Neuronal stem cell (in vitro differentiated cells): ENCODE results near the gene CIAPIN1.
A peak's percentile ranks its signal among the peaks of the same experiment; 100 is the strongest.

Experiments used
- DNase-seq: peaks from one replicate; pipeline ENCODE4 v3.0.0-alpha.2; 2013; ENCODE audit warnings: low spot score
- H2AFZ ChIP-seq: one replicate; pipeline ENCODE4 v1.6.1; 2013; ENCODE audit warnings: mild to moderate bottlenecking, low read length, inconsistent platforms
- H2AK5ac ChIP-seq: 2 replicates; pipeline ENCODE4 v1.6.1; 2013; ENCODE audit warnings: low read depth, mild to moderate bottlenecking, inconsistent platforms, low read length, moderate library complexity, mixed read lengths
- H2BK120ac ChIP-seq: 2 replicates; pipeline ENCODE4 v1.6.1; 2013; ENCODE audit warnings: low read depth, mild to moderate bottlenecking, inconsistent platforms, low read length, moderate library complexity, mixed read lengths
- H2BK12ac ChIP-seq: one replicate; pipeline ENCODE4 v1.6.1; 2013; ENCODE audit warnings: low read length, inconsistent platforms
- H2BK15ac ChIP-seq: 2 replicates; pipeline ENCODE4 v1.6.1; 2013; ENCODE audit warnings: mild to moderate bottlenecking, low read length, inconsistent platforms, mixed read lengths
- H2BK5ac ChIP-seq: one replicate; pipeline ENCODE4 v1.6.1; 2013; ENCODE audit warnings: inconsistent platforms, mild to moderate bottlenecking, low read length, moderate library complexity
- H3K14ac ChIP-seq: one replicate; pipeline ENCODE4 v1.6.1; 2013; ENCODE audit warnings: low read length, inconsistent platforms
- H3K18ac ChIP-seq: 2 replicates; pipeline ENCODE4 v1.6.1; 2013; ENCODE audit warnings: low read length, inconsistent platforms
- H3K23ac ChIP-seq: 2 replicates; pipeline ENCODE4 v1.6.1; 2013; ENCODE audit warnings: low read depth, mild to moderate bottlenecking, mixed read lengths, low read length, inconsistent platforms; ENCODE audit not compliant: poor library complexity
- H3K27ac ChIP-seq: replicated peaks from 3 replicates; pipeline ENCODE4 v1.5.1; 2013; ENCODE audit warnings: low read length, inconsistent platforms
- H3K27me3 ChIP-seq, 3 experiments: 2 replicates each; pipeline ENCODE4 v1.6.1; 2013; ENCODE audit warnings: low read length in 3 of 3, mild to moderate bottlenecking in 2 of 3, inconsistent platforms in 1 of 3, low read depth in 1 of 3, mixed read lengths in 1 of 3, moderate library complexity in 1 of 3; ENCODE audit not compliant: control insufficient read depth in 3 of 3, insufficient read depth in 3 of 3
- H3K36me3 ChIP-seq, 2 donors: replicated peaks in 1 of 2; 2 replicates each; pipeline ENCODE4 v1.6.1; 2013; ENCODE audit warnings: low read length in 2 of 2; ENCODE audit not compliant: control insufficient read depth in 2 of 2, insufficient read depth in 2 of 2
- H3K4ac ChIP-seq: 2 replicates; pipeline ENCODE4 v1.6.1; 2013; ENCODE audit warnings: inconsistent platforms, mild to moderate bottlenecking, low read length, moderate library complexity
- H3K4me1 ChIP-seq, 2 donors: 1 replicate in 1 of 2; 2 replicates in 1 of 2; pipeline ENCODE4 v1.6.1; 2013; ENCODE audit warnings: low read length in 2 of 2, low read depth in 1 of 2; ENCODE audit not compliant: control insufficient read depth in 2 of 2, insufficient read depth in 1 of 2
- H3K4me2 ChIP-seq: one replicate; pipeline ENCODE4 v1.6.1; 2013; ENCODE audit warnings: mild to moderate bottlenecking, low read length, inconsistent platforms; ENCODE audit not compliant: insufficient read depth, poor library complexity, severe bottlenecking
- H3K4me3 ChIP-seq, 2 donors: 2 replicates each; pipeline ENCODE4 v1.5.1; 2013; ENCODE audit warnings: low read length in 2 of 2, mild to moderate bottlenecking in 2 of 2, inconsistent platforms in 1 of 2, moderate library complexity in 1 of 2
- H3K79me1 ChIP-seq: one replicate; pipeline ENCODE4 v1.6.1; 2013; ENCODE audit warnings: low read depth, mild to moderate bottlenecking, inconsistent platforms, low read length, moderate library complexity
- H3K9ac ChIP-seq: one replicate; pipeline ENCODE4 v1.6.1; 2013; ENCODE audit warnings: mild to moderate bottlenecking, low read depth, low read length, inconsistent platforms; ENCODE audit not compliant: poor library complexity
- H3K9me3 ChIP-seq, 2 donors: replicated peaks in 1 of 2; 2 replicates each; pipeline versions ENCODE3 to v1.6.1; 2013; ENCODE audit warnings: low read length in 2 of 2, mild to moderate bottlenecking in 2 of 2, inconsistent platforms in 1 of 2, low read depth in 1 of 2, mixed read lengths in 1 of 2, moderate library complexity in 1 of 2; ENCODE audit not compliant: control insufficient read depth in 2 of 2, insufficient read depth in 1 of 2
- H4K8ac ChIP-seq: one replicate; pipeline ENCODE4 v1.6.1; 2013; ENCODE audit warnings: low read depth, mild to moderate bottlenecking, inconsistent platforms, low read length, moderate library complexity
- H4K91ac ChIP-seq: one replicate; pipeline ENCODE4 v1.6.1; 2013; ENCODE audit warnings: low read length, low read depth, mild to moderate bottlenecking, inconsistent platforms; ENCODE audit not compliant: poor library complexity
- WGBS, 2 donors: extraction: QIAGEN DNeasy Blood & Tissue Kit; methylation state at CpG; one replicate each; pipeline ENCODE4 v1.1.7; 2013; ENCODE audit warnings: missing lambda C conversion rate in 2 of 2, mixed read lengths in 1 of 2; ENCODE audit not compliant: insufficient read length in 2 of 2, insufficient replicate concordance in 1 of 2; ENCODE audit errors: extremely low coverage in 2 of 2; 5-methylcytosine and 5-hydroxymethylcytosine counted together

Gene CIAPIN1

DNA sequence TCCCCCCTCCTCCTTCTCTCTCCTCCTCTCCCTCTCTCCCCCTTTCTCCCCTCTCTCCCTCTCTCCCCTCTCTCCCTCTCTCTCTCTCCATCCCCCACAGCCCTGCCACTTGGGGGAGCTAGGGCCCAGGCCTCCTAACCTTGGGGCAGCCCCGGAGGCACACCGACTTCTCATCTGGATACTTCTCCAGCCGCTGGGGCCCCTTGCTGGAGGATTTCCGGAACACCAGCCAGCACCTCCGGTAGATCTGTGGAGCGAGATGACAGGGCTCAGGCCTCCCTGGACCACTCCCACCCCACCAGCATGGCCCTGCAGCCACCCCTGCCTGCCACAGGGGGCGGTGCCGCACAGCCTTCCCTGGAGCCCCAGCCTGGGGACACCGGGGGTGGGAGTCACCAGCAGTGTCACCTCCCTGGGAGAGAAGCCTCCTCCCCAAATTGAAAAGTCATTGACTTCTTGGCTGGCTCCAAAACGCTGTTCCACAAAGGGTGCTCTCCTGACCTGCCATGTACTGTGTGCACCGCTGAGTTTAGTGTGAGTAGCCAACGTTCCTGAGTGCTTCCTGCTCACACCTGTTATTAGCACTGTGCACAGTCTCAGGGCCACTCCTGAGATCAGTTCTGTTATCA lies 28.6 kb upstream of the CIAPIN1 start:
- WGBS, 2 donors = no CpG with 5 or more reads among the region's 12 CpGs
- Histone ChIP-seq H3K4ac (no peak overlapping the region), H3K9me3 (no peaks in the 10 kb centered on the region), H3K4me3 (no peak overlapping the region), H3K4me2 (no peak overlapping the region), H3K14ac (no peak overlapping the region), H4K91ac (no peak overlapping the region), H3K79me1 (peaks cover 4% of the 10 kb centered on the region), H3K27me3 (no peaks in the 10 kb centered on the region), H2BK5ac (peak overlapping the region; percentile 62), H2BK120ac (no peak overlapping the region), H3K36me3 (peaks cover 27 to 32% of the 10 kb centered on the region in 2 donors), H3K27ac (peak overlapping the region; percentile 3), H2AFZ (peak overlapping the region; percentile 57), H3K9ac (no peak overlapping the region), H2AK5ac (no peak overlapping the region), H2BK15ac (no peak overlapping the region), H4K8ac (no peak overlapping the region), H2BK12ac (no peak overlapping the region), H3K23ac (no peak overlapping the region), H3K18ac (peak overlapping the region; percentile 6), H3K4me1 (peaks cover 33 to 35% of the 10 kb centered on the region in 2 donors)
- DNase-seq = no peak

DNA sequence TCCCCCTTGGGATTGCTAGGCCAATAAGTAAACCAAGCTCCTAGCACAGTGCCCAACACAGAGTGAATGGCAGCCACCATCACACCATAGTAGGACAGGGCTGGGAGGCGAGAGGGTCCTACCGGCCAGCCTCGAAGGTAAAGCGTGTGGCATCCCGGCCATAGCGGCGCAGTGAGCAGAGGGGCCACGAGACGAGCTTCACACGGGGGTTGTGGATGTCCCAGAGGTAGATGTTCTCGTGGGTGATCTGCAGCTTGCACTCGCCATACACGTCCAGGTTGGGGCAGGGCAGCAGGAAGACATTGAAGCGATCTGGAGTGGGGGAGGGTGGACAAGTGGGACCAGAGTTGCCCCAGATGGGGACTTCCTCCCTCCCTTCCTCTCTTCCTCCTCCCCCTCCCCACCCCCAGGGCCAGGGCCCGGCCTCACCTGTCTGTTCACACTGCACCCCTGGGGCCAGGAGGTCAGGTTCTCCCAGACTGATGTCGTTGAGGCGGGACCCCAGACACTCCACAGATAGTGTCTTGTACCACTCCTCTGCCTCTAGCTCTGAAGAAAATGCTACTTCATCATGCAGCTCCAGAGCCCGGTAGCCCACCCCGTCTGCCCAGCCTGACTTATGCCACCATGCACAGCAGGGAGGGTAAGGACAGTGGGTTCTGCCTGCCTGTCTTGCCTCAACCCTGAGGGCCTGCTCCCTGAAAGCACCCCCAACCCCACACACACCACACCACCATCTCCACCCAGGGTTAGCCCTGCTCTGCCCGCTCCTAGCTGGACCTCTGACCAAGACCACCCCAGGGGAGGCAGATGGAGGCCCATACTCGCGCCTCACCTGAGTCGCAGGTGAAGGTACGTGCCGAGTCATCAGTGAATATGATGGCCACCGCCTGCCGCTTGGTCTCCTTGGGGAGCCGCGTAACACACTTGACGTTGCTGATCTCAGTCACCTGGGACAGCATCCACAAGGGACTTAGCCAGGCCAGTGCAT lies 27.8 kb upstream of the CIAPIN1 start:
- Histone ChIP-seq H3K36me3 (peaks cover 35 to 41% of the 10 kb centered on the region in 2 donors), H2AK5ac (no peak overlapping the region), H3K4me3 (no peak overlapping the region), H2AFZ (no peak overlapping the region), H3K23ac (peak overlapping the region; percentile 89), H2BK120ac (no peak overlapping the region), H3K27me3 (no peaks in the 10 kb centered on the region), H3K14ac (no peak overlapping the region), H3K4me1 (peaks cover 28 to 30% of the 10 kb centered on the region in 2 donors), H3K18ac (peak overlapping the region; percentile 8), H2BK15ac (no peak overlapping the region), H3K27ac (no peak overlapping the region), H3K9ac (peak overlapping the region; percentile 15), H2BK12ac (no peak overlapping the region), H3K9me3 (no peaks in the 10 kb centered on the region), H3K79me1 (peaks cover 4% of the 10 kb centered on the region), H3K4ac (peak overlapping the region; percentile 80), H4K8ac (no peak overlapping the region), H4K91ac (no peak overlapping the region), H2BK5ac (no peak overlapping the region), H3K4me2 (no peak overlapping the region)
- WGBS, 2 donors = no CpG with 5 or more reads among the region's 30 CpGs
- no peak for DNase-seq

DNA sequence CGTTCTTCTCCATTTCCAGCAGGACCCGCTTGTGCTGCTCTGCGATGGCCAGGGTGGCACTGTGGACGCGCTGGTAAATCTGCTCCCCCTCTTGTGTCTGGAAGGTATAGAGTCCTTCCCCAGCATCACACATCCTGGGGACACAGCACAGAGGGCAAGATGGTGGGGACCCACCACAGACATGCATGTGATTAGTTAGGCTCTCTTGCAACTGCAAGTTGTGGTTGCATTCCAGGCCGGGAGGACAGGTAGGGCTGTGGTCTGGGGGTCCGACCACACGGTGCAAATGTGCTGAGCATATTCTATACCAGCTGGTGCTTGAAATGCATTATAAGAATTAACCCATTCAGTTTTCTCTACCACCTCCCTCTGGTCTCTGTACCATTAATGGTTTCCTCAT lies 26.7 kb upstream of the CIAPIN1 start:
- Histone ChIP-seq H3K14ac (no peak overlapping the region), H3K4ac (no peak overlapping the region), H4K91ac (no peak overlapping the region), H3K4me2 (no peak overlapping the region), H3K23ac (no peak overlapping the region), H3K27me3 (no peaks in the 10 kb centered on the region), H3K4me1 (peaks cover 22% of the 10 kb centered on the region in 2 donors), H3K4me3 (no peak overlapping the region), H2BK12ac (no peak overlapping the region), H3K36me3 (peaks cover 46 to 51% of the 10 kb centered on the region in 2 donors), H3K18ac (no peak overlapping the region), H2BK15ac (no peak overlapping the region), H3K9ac (peak overlapping the region; percentile 35), H3K9me3 (no peaks in the 10 kb centered on the region), H2AFZ (no peak overlapping the region), H4K8ac (no peak overlapping the region), H2AK5ac (no peak overlapping the region), H2BK120ac (no peak overlapping the region), H3K79me1 (peaks cover 4% of the 10 kb centered on the region), H2BK5ac (no peak overlapping the region), H3K27ac (no peak overlapping the region)
- no CpG with 5 or more reads among the region's 8 CpGs for WGBS, 2 donors
- DNase-seq = no peak
